Measurements from ENCODE around the gene PAF1.

Gene PAF1

GRCh38 chr19:39390451-39390750 is 505 bp downstream of the PAF1 start:
- Histone ChIP-seq H3K4me3 (ENCODE audit: low read depth in 1 of 2, low read length in 2 of 2) (peak overlapping the region; percentile 30 to 95), H3K4me2 (ENCODE audit: insufficient read depth, low read length) (peak overlapping the region; percentile 65), H3K9me3 (ENCODE audit: insufficient read depth, low read length, severe bottlenecking) (no peaks in the 10 kb centered on the region), H2AFZ (ENCODE audit: low read depth, low read length) (peak overlapping the region; percentile 79), H3K27me3 (ENCODE audit: insufficient read depth, low read length, poor library complexity) (no peaks in the 10 kb centered on the region), H3K36me3 (ENCODE audit: insufficient read depth, low read length) (peaks cover 60% of the 10 kb centered on the region), H4K20me1 (ENCODE audit: insufficient read depth, low read length) (peaks cover 17% of the 10 kb centered on the region), H3K27ac (ENCODE audit: low read length) (peak overlapping the region; percentile 92), H3K9ac (ENCODE audit: low read depth, low read length) (peak overlapping the region; percentile 74), H3K4me1 (ENCODE audit: insufficient read depth, low read length) (peaks cover 39% of the 10 kb centered on the region), H3K79me2 (ENCODE audit: insufficient read depth, low read length) (peaks cover 45% of the 10 kb centered on the region)
- TF ChIP-seq CTCF (IDR thresholded peaks at IDR 0.05; ENCODE audit: borderline replicate concordance, extremely low read depth, low read length, poor library complexity, severe bottlenecking) (no peak), EZH2 (IDR thresholded peaks at IDR 0.05; ENCODE audit: borderline replicate concordance, low read depth, low read length, severe bottlenecking) (no peak)
- no peak for DNase-seq
- ATAC-seq (ENCODE audit: insufficient read depth, low read depth): no peak

DNA sequence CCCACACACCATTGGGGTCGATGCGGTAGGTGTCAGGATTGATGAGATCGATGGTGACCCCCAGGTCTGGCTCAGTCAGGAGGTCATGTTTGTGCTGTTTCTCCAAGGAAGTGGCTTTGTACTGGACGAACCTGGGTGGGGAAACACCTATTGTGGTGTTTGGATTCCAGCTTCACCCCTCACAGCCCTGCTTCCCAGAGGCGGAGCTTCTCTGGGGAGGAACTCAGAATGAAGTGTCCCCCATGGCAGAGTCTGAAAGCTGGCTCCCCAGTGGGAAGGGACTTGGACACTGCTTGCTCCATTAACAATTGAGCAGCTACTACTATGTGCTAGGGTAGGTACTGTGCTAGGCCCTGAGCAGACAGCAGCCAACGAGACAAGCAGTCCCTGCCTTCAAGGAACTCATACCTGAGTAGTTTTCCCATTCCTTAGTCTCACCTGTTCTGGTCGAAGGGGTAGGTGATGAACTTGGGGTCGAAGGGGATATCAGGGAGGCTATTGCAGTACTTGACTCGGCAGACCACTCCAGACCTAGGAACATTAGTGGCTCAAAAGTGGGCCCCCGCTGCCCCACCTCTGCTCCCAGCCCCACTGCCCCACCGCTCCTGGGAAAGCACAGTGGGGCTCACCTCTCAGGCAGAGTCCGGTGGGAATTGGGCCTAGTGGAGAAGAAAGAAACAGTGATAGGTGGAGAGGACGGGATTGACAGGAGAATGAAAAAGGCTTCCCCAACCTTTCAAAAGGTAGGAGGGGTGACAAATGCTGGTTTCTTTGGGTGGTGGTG is 1.1 kb downstream of the PAF1 start:
- H2AFZ ChIP-seq (ENCODE audit: low read depth, low read length): no peak overlapping the region

DNA sequence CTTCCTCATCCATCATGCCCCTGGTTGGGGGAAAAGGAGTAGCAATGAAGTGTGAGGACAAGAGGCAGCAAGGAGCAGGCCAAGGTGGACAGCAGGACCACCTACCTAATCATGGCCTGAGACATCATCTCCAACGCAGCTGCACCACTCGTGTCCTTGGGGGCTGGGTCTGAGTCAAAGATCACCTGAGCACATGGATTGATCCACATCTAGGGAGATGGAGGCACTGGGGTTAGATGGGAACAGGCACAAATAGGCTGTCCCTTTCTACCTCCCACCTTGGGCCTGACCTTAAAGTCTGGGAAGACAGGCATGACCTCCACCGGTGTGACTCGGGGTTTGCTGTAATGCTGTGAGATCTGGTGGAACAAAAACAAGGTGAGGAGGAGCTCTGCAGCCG is 2.2 kb downstream of the PAF1 start:
- H3K36me3 ChIP-seq (ENCODE audit: insufficient read depth, low read length): peaks cover 65% of the 10 kb centered on the region

More for the DNA sequence above, 1.1 kb downstream of the PAF1 start:
- TF ChIP-seq CTCF (IDR thresholded peaks at IDR 0.05; ENCODE audit: borderline replicate concordance, extremely low read depth, low read length, poor library complexity, severe bottlenecking) (no peak), EZH2 (IDR thresholded peaks at IDR 0.05; ENCODE audit: borderline replicate concordance, low read depth, low read length, severe bottlenecking) (no peak)
- H3K27me3 ChIP-seq (ENCODE audit: insufficient read depth, low read length, poor library complexity): no peaks in the 10 kb centered on the region
- peak overlapping the region; percentile 92 for H3K27ac ChIP-seq (ENCODE audit: low read length)
- peaks cover 21% of the 10 kb centered on the region for H4K20me1 ChIP-seq (ENCODE audit: insufficient read depth, low read length)
- DNase-seq: no peak
- H3K9me3 ChIP-seq (ENCODE audit: insufficient read depth, low read length, severe bottlenecking): no peaks in the 10 kb centered on the region
- H3K9ac ChIP-seq (ENCODE audit: low read depth, low read length): peak overlapping the region; percentile 74
- ATAC-seq (ENCODE audit: insufficient read depth, low read depth): no peak
- peaks cover 45% of the 10 kb centered on the region for H3K79me2 ChIP-seq (ENCODE audit: insufficient read depth, low read length)
- H3K4me3 ChIP-seq (ENCODE audit: low read depth in 1 of 2, low read length in 2 of 2): peak overlapping the region; percentile 30 to 95; a peak in 3 of 4 replicates
- peak overlapping the region; percentile 65 for H3K4me2 ChIP-seq (ENCODE audit: insufficient read depth, low read length)
- H3K36me3 ChIP-seq (ENCODE audit: insufficient read depth, low read length): peaks cover 60% of the 10 kb centered on the region
- peaks cover 39% of the 10 kb centered on the region for H3K4me1 ChIP-seq (ENCODE audit: insufficient read depth, low read length)

More for the DNA sequence above, 2.2 kb downstream of the PAF1 start:
- no peak for ATAC-seq (ENCODE audit: insufficient read depth, low read depth)
- H3K4me2 ChIP-seq (ENCODE audit: insufficient read depth, low read length): no peak overlapping the region
- H3K79me2 ChIP-seq (ENCODE audit: insufficient read depth, low read length): peaks cover 40% of the 10 kb centered on the region
- H3K4me1 ChIP-seq (ENCODE audit: insufficient read depth, low read length): peaks cover 38% of the 10 kb centered on the region
- DNase-seq: no peak
- no peaks in the 10 kb centered on the region for H3K9me3 ChIP-seq (ENCODE audit: insufficient read depth, low read length, severe bottlenecking)
- no peak overlapping the region for H3K27ac ChIP-seq (ENCODE audit: low read length)
- TF ChIP-seq CTCF (IDR thresholded peaks at IDR 0.05; ENCODE audit: borderline replicate concordance, extremely low read depth, low read length, poor library complexity, severe bottlenecking): no peak
- no peak for TF ChIP-seq EZH2 (IDR thresholded peaks at IDR 0.05; ENCODE audit: borderline replicate concordance, low read depth, low read length, severe bottlenecking)
- H2AFZ ChIP-seq (ENCODE audit: low read depth, low read length): no peak overlapping the region
- peaks cover 19% of the 10 kb centered on the region for H4K20me1 ChIP-seq (ENCODE audit: insufficient read depth, low read length)
- no peak overlapping the region for H3K4me3 ChIP-seq (ENCODE audit: low read depth in 1 of 2, low read length in 2 of 2)
- H3K27me3 ChIP-seq (ENCODE audit: insufficient read depth, low read length, poor library complexity): no peaks in the 10 kb centered on the region
- no peak overlapping the region for H3K9ac ChIP-seq (ENCODE audit: low read depth, low read length)

Measured in DND-41 (cell line).